Measurements from ENCODE around the gene GPR107.

The GPR107 gene

DNA sequence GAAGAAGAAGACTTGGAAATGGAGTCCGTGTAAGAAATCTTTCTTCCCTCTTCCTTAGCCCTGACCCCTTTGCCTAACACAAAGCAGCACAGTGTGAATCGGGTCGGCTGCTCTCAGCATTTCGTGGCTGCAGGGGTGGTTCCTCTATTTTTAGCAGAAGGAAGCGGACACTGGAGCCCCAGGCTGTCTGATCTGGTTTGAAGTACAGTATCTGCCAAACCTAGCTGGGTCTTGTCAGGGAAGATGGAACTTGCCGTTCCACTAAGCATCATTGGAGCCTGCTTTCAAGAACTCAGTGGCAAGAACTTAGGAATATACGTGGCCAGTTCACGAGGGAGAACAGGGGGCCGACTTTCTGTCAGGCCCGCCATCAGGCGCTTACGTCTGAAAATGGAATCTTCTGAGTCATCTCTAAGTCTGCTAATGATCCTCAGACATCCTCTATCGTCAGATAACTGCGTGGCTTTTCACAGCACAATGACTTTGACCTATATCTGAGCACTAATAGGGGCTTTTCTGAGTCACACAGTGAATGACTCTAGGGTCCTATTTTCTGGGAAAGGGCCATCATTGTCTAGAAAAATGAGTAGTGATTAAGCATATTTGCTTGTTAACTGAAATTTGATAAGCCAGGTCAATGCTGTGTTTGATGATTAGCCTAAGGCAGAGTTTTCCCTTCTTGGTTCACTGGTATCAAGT lies 75.2 kb downstream of the GPR107 start:
- no peak overlapping the region for H3K4me3 ChIP-seq (ENCODE audit: low read depth, low read length)

DNA sequence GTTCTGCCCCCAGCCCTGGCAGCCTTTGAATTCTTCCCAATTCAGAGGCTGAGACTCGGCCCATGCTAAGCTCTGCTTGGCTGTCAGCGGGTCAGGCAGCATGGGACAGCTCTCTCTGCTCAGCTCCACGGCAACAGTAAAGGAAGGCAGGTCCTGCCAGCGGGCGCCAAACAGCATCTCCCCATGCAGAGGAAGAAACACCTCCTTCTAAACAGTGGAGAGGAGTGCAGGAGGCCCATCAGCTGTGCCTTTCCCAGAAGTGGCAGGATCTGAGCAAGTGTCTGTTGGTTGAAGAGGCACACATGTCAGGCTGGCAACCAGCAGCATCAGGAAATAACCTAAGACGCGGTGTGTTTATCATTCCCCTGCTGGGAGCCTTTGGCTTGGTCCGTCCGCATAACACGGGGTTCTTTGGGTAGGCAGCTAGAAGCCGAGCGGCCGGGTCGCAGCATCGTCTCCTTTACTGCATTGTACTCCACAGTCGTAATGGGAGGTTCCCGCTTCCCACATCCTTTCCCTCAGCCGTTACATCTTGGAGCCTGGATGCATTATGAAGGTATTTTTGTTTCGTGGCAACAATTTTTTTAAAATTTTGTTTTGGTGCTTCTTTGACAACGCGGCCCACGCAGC lies 75.8 kb downstream of the GPR107 start:
- H3K4me3 ChIP-seq (ENCODE audit: low read depth, low read length), result no peak overlapping the region

DNA sequence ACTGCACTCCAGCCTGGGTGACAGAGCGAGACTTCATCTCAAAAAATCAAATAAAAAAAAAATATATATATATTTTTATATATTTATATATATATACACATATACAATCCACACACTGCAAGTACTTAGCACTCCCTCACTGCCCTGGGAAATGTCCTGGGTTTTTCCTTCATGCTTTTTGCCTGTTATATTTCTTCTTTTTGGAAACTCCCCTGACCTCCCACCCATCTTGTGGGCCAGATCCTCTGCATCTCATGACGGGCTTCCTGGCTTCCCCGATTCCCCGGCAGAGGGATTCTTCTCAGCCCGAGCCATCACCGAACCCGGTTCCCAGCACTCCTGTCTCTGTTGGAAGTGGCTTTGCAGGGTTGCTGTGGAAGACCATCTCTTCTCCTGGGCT lies 79.0 kb downstream of the GPR107 start:
- H3K4me3 ChIP-seq (ENCODE audit: low read depth, low read length), result no peak overlapping the region

DNA sequence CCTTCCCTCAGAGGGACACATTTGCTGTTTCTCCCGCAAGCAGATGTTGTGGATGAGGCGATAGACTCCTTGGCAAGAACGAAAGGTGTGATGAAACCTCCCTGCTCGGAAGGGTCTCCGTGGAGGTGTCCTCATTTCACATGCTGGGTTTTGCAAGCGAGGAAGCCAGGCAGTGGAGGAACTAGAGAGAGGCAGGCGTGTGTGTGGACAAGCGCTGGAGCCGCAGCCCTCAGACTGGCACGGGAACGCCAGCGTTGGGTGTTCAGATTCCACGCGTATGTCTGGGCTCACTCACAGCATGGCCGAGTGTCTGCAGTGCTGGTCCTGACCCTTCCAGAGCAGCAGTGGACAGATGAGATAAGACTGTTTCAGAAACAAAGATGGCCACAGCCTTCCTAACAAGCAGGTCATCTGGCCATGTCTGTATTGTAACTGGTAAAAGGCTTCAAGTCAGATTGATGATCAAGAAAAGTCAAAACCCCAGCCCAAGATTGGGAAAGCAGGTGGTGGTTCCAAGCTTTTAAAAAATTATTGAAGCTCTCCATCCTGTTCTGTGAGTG lies 83.5 kb downstream of the GPR107 start:
- no peak overlapping the region for H3K4me3 ChIP-seq (ENCODE audit: low read depth, low read length)

DNA sequence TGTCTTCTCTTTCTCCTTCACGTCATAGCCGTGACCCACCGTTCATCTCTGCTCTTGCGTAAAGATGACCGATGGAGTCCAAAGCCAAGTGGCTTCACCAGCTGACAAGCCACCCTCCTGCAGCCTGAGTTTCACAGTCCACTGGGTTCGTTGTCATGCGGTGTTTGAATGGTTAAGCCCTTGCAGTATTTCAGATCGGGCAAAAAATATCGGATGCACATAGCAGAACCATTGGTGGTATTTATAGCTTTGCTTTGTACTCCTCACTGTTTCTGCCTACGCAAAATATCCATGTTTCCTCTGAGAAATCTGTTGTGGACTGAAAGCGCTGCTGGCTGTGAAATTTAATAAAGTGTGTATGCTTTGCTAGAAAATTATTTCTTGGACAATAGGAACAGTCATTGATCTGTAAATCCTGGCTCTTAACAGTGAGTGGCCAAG lies 84.0 kb downstream of the GPR107 start:
- no peak overlapping the region for H3K4me3 ChIP-seq (ENCODE audit: low read depth, low read length)

DNA sequence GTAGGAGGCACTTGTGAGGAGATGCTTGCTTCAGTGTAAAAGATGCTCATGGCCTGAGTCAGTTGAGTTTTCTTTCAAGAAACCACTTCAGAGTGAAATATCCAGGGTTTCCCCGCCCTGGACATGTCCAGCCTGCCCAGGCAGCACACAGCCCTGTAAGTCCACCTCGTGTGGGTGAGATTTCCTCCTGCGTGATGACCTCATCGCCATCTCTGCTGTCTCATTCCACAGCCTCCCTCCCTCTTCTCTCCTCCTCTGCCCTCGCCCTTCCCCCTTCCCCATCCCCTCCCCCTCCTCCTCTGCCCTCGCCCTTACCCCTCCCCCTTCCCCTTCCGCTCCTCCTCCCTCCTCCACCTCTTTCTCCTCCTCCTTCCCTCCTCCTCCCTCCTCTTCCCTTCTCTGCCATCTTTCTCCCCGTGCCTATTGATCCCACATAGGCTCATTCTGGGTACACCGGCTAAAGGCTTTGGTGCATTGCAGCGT lies 84.5 kb downstream of the GPR107 start:
- no peak overlapping the region for H3K4me3 ChIP-seq (ENCODE audit: low read depth, low read length)

DNA sequence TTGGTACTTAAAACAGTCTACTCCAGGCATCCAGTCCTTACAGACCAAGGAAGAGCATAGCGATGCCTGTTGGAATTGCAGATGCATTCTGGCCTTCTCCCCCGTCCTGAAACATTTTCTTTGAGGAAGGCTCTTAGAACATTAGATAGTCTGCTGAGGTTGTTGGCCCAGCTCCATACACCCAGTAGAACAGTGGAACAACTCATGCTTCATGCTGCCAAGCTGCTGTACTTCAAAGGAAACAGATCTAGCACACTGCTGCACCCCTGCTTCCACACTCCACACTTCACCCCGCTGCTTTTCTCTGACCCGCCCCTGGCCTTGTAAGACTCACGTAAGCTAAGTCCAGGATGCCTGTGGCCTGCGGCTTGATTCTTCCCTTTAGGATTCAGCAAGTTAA lies 85.1 kb downstream of the GPR107 start:
- H3K4me3 ChIP-seq (ENCODE audit: low read depth, low read length), result no peak overlapping the region

DNA sequence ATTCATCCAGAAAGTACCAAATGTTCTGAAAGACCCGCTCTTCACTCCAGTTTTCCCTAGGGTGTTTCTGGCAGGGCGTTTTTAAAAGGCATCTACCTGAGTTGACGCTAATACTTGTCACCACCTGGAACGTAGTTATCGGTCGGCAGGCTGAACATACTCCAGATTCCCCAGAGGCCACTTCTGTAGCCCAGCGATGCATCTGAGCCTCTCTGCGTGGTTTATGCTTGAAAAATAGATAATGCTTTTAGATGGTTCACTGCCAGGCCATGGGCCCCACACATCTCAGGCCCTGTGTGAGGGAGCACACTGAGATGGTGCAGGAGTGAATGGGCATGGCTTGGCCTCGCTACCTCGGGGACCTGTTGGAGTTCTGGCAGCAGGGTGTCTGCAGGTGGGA lies 85.5 kb downstream of the GPR107 start:
- H3K4me3 ChIP-seq (ENCODE audit: low read depth, low read length), result no peak overlapping the region

DNA sequence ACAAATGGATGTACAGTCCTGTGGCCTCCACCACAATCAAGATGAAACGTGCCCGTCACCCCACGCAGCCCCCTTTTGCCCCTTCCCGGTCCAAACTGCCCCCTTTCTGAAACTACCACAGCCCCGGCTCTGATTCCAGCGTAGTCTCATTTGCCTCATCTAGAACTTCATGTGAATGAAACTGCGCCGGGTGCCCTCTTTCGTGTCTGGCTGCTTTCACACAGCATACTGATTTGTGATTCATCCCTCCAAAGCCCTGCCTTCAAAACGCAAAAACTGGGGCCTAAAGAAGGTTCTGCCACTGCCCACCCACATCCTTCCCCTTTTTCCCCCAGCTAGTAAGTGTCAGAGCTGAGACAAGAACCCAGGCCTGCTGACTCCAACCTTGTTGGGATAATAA lies 87.0 kb downstream of the GPR107 start:
- no peak overlapping the region for H3K4me3 ChIP-seq (ENCODE audit: low read depth, low read length)

DNA sequence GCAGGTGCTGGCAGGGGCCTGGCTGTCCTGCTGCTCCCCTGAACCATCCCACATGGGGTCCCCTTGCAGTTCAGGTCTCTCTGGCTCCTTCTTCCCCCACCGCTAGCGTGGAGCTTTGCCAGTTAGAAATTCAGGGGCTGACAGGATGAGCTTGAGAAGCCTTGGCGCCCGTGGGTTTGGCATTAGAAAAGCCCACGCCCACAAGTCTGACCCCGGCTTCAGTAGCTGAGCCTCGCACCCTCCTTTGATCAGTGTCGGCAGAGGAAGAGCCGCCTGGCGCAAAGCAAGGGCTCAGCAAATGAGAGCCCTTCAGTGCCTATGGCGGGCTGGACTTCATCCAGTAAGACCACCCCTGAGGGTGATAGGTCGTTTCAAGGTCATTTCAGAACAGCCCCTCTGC lies 88.3 kb downstream of the GPR107 start:
- no peak overlapping the region for H3K4me3 ChIP-seq (ENCODE audit: low read depth, low read length)

DNA sequence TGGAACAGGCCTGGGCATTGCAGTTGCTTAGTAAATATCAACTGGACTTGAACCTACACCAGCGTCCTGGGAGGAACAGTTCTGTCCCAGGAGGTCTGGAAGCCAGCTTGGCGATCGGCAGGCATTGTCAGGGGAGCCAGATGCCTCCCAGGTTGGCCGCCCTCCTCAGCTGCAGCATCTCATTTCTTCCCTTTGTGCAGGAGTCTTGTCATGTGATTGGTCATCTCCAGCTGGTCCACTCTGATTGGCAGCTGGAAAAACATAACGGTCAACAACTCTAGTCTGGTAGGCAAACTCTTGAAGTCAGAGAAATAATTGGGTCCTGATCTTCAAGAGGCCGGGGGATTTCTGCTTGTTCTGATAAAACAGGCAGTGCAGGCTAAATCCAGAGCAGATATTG lies 88.9 kb downstream of the GPR107 start:
- H3K4me3 ChIP-seq (ENCODE audit: low read depth, low read length), result no peak overlapping the region

DNA sequence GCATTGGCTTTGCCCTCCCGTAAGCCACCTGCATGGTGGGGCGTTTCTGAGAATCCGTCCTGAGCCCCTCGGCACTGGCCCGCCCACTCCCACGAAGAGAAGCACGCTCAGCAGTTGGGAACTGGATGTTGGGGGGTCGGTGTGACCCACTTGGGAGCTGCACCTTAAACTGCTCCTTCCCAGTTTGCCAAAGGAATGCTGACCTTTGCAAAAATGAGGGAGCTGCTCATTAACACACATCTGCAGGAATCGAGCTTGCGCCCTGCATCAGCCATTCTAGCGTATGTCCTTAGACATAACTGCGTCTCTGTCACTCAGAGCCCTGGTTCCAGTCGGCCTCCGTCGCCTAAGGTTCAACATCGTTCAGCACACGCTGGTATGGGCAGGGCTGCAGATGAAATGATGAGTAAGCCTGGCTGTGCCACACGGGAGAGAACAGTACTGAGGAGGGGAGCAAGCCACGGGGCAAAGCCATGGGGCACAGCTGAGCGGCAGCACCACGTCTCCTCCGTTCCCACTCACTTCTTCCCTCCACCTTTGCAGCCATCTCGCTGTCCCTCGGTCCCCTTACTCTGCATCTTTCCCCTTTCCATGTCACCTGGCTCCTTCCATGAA lies 89.7 kb downstream of the GPR107 start:
- no peak overlapping the region for H3K4me3 ChIP-seq (ENCODE audit: low read depth, low read length)

DNA sequence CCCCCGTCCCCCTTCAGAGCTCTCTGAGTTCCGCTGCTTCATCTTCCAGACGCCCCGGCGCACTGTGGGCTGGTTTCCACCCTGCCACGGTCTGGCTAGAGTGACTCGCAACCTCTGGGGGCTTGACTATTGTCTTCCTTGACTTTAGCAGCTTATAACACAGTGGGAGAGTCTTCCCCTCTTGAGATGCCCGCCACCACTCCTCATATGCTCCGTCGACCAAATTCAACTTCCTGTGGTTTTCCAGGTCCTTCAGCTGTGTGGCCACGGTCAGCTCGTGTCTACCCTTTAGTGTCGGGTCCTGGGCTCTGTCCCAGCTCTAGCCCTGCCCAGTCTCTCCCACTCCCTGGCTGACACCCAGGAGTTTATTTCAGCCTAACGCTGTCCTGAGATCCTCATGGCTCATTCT lies 90.3 kb downstream of the GPR107 start:
- no peak overlapping the region for H3K4me3 ChIP-seq (ENCODE audit: low read depth, low read length)

DNA sequence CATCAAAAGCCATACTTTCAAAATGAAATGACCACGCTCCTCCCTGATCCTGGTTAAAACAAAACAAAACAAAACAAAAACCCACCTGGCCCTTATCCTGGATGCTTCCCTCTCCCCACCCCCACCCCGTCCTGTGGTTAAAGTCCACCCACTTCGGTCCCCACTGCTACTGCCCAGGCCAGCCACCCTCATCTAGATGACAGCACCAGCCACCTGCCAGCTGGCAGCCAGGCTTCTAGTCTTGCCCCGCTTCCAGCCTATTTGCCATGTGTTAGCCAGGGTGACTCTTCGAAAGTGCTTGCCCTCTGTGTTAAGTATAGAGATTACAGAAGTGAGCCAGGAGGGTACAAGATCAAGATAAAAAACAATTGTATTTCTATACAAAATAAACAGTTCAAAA lies 91.0 kb downstream of the GPR107 start:
- H3K4me3 ChIP-seq (ENCODE audit: low read depth, low read length), result no peak overlapping the region

DNA sequence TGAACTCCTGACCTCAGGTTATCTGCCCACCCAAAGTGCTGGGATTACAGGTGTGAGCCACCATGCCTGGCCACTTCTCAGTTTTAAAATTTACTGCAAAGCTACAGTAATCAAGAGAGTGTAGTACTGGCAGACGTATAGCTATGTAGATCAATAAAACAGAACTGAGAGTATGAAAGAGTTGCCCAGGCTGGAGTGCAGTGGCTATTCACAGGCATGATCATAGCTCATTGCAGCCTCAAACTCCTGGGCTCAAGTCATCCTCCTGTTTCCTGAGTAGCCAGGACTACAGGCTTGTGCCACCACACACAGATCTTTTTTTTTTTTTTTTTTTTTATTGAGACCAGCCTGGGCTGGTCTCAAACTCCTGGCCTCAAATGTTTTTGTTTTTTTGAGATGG lies 92.0 kb downstream of the GPR107 start:
- H3K4me3 ChIP-seq (ENCODE audit: low read depth, low read length), result no peak overlapping the region

DNA sequence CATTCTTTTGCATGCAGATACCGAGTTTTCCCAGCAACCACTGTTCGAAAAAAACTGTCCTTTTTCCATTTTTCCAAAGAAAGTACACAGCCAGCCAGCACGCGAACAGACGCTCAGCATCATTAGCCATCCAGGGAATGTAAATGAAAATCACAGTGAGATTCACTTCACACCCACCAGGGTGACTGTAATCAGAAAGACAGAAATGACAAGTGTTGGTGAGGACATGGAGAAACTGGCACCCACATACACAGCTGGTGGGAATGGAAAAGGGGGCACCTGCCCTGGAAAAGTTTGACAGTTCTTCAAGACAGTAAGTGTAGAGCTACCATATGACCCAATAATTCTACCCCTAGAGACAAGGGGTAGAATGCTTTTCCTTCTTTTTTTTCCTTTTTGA lies 93.5 kb downstream of the GPR107 start:
- H3K4me3 ChIP-seq (ENCODE audit: low read depth, low read length), result no peak overlapping the region

DNA sequence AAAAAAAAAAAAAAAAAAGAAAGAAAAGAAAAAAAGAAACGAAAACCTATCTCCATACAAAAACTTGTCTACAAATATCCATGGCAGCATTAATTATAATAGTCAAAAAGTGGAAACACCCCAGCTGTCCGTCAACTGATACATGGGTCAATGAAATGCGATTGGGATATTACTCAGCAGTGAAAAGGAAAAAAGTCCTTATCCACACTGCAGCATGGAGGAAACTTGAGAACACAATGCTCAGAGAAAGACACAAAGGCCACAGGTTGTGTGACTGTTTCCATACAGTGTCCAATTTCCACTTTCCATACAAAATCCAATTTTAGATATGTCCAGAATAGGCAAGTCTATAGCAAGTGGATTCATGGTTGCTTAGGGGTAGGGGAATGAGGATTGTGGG lies 94.2 kb downstream of the GPR107 start:
- H3K4me3 ChIP-seq (ENCODE audit: low read depth, low read length), result no peak overlapping the region

DNA sequence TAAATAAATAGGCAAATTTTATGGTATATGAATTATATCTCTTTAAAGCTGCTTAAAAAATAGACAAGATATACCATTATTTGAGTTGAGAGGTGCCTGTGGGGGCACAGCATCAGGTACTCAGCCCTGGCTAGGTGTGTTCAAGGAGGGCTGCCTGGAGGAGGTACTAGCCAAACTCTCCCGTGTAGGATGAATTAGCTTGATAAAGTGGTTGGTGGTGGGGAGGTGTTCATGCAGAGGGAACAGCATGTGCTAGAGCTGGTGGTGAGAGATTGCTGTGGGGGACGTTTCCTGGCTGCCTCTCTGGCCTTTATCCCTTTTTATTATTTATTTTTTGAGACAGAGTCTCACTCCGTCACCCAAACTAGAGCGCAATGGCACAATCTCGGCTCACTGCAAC lies 95.3 kb downstream of the GPR107 start:
- H3K4me3 ChIP-seq (ENCODE audit: low read depth, low read length), result no peak overlapping the region

DNA sequence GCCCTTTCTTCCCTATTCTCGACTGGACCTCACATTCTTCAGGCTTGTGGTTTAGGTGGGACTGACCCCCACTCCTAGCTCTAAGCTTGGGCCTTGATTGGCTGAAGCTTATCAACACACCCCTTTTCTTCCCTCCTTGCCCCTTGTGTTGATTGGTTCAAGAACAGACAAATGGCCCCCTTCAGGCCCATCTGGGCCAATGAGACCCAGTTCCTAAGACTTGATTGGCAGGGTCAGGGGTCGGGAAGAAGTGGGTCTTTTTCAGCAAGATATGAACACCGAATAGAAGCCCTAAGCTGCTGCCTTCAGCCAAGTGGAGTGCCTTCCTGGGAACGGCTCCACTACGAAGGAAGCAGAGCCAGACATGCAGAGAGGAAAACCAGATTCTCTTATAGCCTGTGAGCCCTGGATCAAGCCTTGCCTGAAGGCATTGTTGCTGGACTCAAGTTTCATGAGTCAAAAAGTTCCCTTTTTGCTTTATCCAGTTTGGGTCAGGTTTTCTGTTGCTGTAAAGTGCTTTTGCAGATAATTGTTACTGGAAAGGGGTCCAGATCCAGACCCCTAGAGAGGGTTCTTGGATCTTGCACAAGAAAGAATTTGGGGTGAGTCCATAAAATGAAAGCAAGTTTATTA lies 96.1 kb downstream of the GPR107 start:
- no peak overlapping the region for H3K4me3 ChIP-seq (ENCODE audit: low read depth, low read length)

DNA sequence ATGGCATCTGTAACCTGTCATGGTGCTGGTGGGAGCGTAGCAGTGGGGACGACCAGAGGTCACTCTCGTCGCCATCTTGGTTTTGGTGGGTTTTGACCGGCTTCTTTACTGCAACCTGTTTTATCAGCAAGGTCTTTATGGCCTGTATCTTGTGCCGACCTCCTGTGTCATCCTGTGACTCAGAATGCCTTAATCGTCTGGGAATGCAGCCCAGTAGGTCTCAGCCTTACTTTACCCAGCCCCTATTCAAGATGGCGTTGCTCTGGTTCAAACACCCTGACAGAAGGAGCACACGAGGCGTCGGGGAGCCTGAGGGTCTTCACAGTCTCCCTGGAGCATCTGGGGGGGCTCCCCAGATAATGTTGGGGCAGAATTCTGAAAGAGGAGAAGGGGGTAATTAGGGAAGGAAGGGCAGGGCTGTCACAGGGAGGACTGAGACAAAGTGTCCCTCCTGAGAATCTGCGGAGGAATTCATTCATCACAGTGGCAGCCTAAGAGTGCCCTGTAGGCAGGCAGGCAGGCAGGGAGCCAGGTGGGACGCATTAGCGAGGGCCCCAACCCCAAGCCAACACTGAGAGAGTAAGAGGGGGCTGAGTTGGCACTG lies 97.2 kb downstream of the GPR107 start:
- no peak overlapping the region for H3K4me3 ChIP-seq (ENCODE audit: low read depth, low read length)

DNA sequence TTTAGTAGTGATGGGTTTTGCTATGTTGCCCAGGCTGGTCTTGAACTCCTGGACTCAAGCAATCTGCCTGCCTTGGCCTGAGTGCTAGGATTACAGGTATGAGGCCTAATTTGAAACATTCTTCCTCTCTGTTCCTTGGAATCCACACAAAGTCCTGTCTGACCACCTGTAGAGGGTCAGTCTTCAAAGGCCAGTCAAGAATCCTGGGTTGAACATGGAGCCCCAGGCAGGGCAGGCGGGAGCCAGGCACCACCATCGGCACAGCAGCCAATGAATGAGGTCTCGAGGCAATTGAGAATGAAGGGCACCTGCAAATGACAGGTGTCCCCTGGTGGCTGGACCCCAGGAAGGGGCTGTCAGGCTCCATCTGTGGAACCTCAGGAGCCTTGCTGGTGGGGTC lies 101.1 kb downstream of the GPR107 start:
- H3K4me3 ChIP-seq (ENCODE audit: low read depth, low read length), result no peak overlapping the region

Measured in iPS-11a (cell line).